Subcutaneous adipose tissue (tissue), 4 donors: ENCODE data around the gene APOOL. TPM values are rescaled to one million over a fixed set of nuclear protein-coding genes. Genes with fewer than 3 reads are reported as not detected.

ENCODE experiments used
- total RNA-seq, 4 donors: library from RNA; depleted of rRNA; stranded (reverse); fragments of >200 nt; gene quantifications; one replicate each; pipeline ENCODE4 v1.1.0, GENCODE V29; 2016
- TF ChIP-seq, protein P1 (sequence below): fragments of 450-650 bp; IDR thresholded peaks from one replicate; pipeline ENCODE4 v1.5.1; 2016; ENCODE audit warnings: low read depth, mild to moderate bottlenecking, control low read depth, antibody characterized with exemption, moderate library complexity

Gene APOOL
- total RNA-seq, 4 donors from 2014 or later = 8.7 to 12.1 (median 11.1) TPM

DNA sequence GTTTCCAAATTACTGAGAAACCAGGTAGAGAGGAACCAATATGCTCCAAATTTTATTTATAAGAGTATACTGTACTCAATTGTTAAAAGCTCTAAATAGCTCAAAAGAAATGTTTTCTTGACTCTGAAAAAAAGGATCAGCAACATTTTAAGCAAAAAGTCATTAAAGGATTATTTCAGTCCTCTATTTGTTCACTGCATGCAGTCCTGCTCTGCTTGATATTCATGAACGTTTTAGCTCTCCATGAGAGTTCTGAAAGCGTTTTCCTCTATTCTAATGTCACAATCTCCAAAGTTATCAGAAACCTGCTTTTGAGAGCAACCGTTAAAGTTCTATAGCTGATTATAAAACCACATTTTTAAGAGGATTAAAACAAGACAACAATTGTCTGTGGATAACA, 110.5 kb downstream of the APOOL start:
- TF ChIP-seq, protein P1, sequence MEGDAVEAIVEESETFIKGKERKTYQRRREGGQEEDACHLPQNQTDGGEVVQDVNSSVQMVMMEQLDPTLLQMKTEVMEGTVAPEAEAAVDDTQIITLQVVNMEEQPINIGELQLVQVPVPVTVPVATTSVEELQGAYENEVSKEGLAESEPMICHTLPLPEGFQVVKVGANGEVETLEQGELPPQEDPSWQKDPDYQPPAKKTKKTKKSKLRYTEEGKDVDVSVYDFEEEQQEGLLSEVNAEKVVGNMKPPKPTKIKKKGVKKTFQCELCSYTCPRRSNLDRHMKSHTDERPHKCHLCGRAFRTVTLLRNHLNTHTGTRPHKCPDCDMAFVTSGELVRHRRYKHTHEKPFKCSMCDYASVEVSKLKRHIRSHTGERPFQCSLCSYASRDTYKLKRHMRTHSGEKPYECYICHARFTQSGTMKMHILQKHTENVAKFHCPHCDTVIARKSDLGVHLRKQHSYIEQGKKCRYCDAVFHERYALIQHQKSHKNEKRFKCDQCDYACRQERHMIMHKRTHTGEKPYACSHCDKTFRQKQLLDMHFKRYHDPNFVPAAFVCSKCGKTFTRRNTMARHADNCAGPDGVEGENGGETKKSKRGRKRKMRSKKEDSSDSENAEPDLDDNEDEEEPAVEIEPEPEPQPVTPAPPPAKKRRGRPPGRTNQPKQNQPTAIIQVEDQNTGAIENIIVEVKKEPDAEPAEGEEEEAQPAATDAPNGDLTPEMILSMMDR = no peak

DNA sequence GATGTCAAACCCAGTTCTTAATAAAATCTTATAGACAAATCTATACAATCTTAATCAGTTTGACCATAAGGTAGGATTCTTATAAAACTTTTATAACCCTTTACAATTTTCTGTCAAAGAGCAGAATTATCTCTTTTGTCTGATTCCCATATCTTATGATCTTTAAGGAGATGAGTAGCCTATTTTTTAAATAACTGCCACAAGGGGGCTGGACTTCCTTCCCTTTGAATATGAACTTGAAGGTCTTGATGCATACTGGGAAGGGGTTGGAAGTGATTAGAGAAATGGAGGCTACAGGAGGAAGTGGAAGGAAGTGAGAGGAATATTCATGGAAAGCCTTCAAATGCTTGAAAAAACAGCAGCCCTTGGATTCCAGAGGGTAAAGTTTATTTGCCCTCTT, 111.1 kb downstream of the APOOL start:
- TF ChIP-seq, protein P1 = no peak

DNA sequence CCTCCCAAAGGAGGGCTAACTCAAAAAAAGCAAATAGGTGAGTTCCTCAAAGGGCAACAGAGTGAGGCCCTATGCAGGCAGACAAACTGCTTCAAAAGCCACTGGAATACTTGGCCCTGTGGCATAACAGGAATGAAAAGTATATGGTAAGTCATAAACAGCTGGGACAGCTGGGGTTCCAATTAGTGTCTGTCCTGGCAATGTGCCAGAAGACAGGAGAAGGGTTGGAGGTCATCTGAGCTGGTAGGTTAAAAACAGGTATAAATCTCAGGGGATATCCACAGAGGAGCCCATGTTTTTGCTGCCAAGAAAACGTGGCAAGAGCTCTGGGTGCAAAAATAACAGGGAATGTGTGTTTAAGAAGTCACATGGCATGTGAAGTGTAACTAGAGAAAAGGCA, 111.6 kb downstream of the APOOL start:
- TF ChIP-seq, protein P1 = no peak

DNA sequence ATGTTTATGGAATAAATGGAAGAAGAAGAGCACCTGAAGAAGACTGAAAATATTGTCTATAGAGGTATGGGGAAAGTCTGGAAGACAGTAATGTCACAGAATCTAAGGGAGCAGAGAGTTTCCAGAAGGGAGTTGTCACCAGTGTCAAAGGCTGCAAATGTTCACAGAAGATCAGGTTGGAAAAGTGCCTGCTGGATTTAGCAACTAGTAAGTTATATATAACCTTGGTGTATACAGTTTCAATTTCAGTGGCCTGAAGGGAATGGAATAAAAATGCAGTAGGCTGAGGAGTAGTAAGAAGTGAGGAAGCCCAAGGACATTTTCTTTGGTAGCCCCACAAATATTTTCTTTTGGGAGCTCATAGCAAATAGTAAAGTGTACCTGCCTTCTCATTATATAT, 132.7 kb downstream of the APOOL start:
- TF ChIP-seq, protein P1 = no peak

DNA sequence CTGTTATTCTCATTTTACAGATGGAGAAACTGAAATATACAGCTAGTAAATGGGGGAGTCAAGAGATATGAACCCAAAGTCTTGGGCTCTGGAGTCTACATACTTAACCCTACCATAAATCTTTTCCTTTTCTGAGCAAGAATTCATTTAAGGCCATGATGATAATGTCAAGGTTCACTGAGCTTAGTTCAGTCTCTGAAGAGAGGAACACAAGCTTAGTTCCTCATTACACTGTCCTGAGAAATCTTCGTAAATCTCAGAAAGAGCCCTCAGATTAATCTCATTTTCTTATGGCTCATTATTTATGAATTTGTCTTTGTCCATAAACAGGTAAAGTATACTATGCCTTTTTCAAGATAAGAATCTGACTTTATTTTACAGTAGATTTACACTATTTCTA, 135.7 kb downstream of the APOOL start:
- TF ChIP-seq, protein P1 = no peak

DNA sequence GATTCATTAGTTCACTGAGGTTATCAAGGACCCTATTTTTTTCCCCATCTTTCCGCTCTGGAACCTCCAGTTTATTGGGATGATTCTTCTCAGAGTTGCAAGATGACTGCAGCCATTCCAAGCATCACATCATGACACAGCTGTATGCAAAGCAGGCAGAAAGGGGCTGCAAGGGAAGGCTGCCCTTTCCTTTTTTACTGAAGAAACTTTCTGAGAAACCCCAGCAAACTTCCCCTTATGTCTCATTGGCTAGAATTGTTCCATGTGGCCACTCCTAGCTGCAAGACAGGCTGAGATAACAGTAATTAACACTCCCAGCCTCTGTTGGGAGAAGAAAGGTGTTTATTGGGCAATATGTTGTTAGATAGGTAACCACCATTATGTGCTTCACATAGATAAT, 137.3 kb downstream of the APOOL start:
- TF ChIP-seq, protein P1 = no peak

Other genes with a start within 250 kb of the APOOL start
- gene SATL1, start 239.9 kb downstream of the APOOL start, total RNA-seq = not detected
- gene ZNF711, start 240.1 kb downstream of the APOOL start, total RNA-seq = 1 to 10 TPM in 1 of 4 donors, under 1 TPM in 3; 0.57 to 1.5 (median 0.82) TPM